Left ventricle myocardium inferior (tissue), 1 donor: ENCODE measurements around the gene GPR87. TPM values are rescaled to one million over a fixed set of nuclear protein-coding genes. Genes with fewer than 3 reads are reported as not detected.
A peak's percentile ranks its signal among the peaks of the same experiment; 100 is the strongest.

Experiments used
- DNase-seq: peaks from one replicate; pipeline ENCODE4 v3.0.0-alpha.2; 2020
- H3K27ac ChIP-seq: fragments of 200-600 bp; replicated peaks from 2 replicates; pipeline ENCODE4 v1.8.0; 2021
- H3K27me3 ChIP-seq: fragments of 200-600 bp; 2 replicates; pipeline ENCODE4 v1.8.0; 2021; ENCODE audit warnings: low read depth
- H3K36me3 ChIP-seq: fragments of 200-600 bp; 2 replicates; pipeline ENCODE4 v1.8.0; 2021
- H3K4me1 ChIP-seq: fragments of 200-600 bp; 2 replicates; pipeline ENCODE4 v1.8.0; 2021
- H3K4me3 ChIP-seq: fragments of 200-600 bp; 2 replicates; pipeline ENCODE4 v1.8.0; 2021; ENCODE audit warnings: mild to moderate bottlenecking, moderate library complexity
- H3K9me3 ChIP-seq: fragments of 200-600 bp; replicated peaks from 2 replicates; pipeline ENCODE4 v1.8.0; 2021
- CTCF ChIP-seq: fragments of 200-600 bp; IDR thresholded peaks from 2 replicates; pipeline ENCODE4 v1.8.0; 2021; ENCODE audit warnings: antibody characterized with exemption, mild to moderate bottlenecking, borderline replicate concordance
- intact Hi-C: fragments of 100-400 bp; cut with micrococcal nuclease; formaldehyde crosslinking; loops from one replicate; pipeline ENCODE4 v1.11.0; 2022
- total RNA-seq: library from RNA; stranded (reverse); fragmentation: NEBNext Ultra II Directional; extraction: Animal tissue kit (Norgen Biotek cat#: 25700); gene quantifications from one replicate; pipeline ENCODE4 v1.2.1, GENCODE V29; 2021
- donor health status: DM: no; HTN: yes; CAD: no; lungs with severe emphysema.

The GPR87 gene
- total RNA-seq, 1 donor from 2014 or later, result not detected

GRCh38 chr3:151265866-151266265 lies 50.8 kb downstream of the GPR87 start:
- H3K4me1 ChIP-seq, result peaks cover 3% of the 10 kb centered on the region
- H3K4me3 ChIP-seq, result no peak overlapping the region
- DNase-seq, result no peak
- no peak for TF ChIP-seq CTCF
- H3K36me3 ChIP-seq, result no peaks in the 10 kb centered on the region
- no peaks in the 10 kb centered on the region for H3K9me3 ChIP-seq
- no peaks in the 10 kb centered on the region for H3K27me3 ChIP-seq
- intact Hi-C loops, result no loop called here
- peak overlapping the region; percentile 37 for H3K27ac ChIP-seq

GRCh38 chr3:151265166-151265565 lies 51.5 kb downstream of the GPR87 start:
- no peak for TF ChIP-seq CTCF
- H3K27ac ChIP-seq, result peak overlapping the region; percentile 37

GRCh38 chr3:151264605-151265004 lies 52.0 kb downstream of the GPR87 start:
- Histone ChIP-seq H3K36me3 (no peaks in the 10 kb centered on the region), H3K9me3 (no peaks in the 10 kb centered on the region), H3K27ac (peak overlapping the region; percentile 15), H3K4me1 (peaks cover 3% of the 10 kb centered on the region), H3K27me3 (no peaks in the 10 kb centered on the region), H3K4me3 (no peak overlapping the region)
- no peak for DNase-seq
- TF ChIP-seq CTCF, result no peak
- intact Hi-C loops, result no loop called here

More at GRCh38 chr3:151265166-151265565, 51.5 kb downstream of the GPR87 start:
- no peaks in the 10 kb centered on the region for H3K27me3 ChIP-seq
- no peak overlapping the region for H3K4me3 ChIP-seq
- no peaks in the 10 kb centered on the region for H3K36me3 ChIP-seq
- intact Hi-C loops, result no loop called here
- DNase-seq, result no peak
- peaks cover 3% of the 10 kb centered on the region for H3K4me1 ChIP-seq
- no peaks in the 10 kb centered on the region for H3K9me3 ChIP-seq

- DNase-seq, result no peak
- no peaks in the 10 kb centered on the region for H3K9me3 ChIP-seq
- no peak for TF ChIP-seq CTCF
- no peak overlapping the region for H3K4me3 ChIP-seq
- no peaks in the 10 kb centered on the region for H3K27me3 ChIP-seq
- intact Hi-C loops, result no loop called here
- H3K36me3 ChIP-seq, result no peaks in the 10 kb centered on the region
- H3K4me1 ChIP-seq, result peaks cover 3% of the 10 kb centered on the region
- no peak overlapping the region for H3K27ac ChIP-seq
Observed at GRCh38 chr3:151262871-151263525, 53.6 kb downstream of the GPR87 start.

- TF ChIP-seq CTCF, result no peak
- intact Hi-C loops, result no loop called here
- Histone ChIP-seq H3K27ac (peak overlapping the region; percentile 61), H3K4me3 (no peak overlapping the region), H3K4me1 (peaks cover 3% of the 10 kb centered on the region), H3K9me3 (no peaks in the 10 kb centered on the region), H3K27me3 (no peaks in the 10 kb centered on the region), H3K36me3 (no peaks in the 10 kb centered on the region)
- no peak for DNase-seq
Observed at GRCh38 chr3:151259664-151260063, 57.0 kb downstream of the GPR87 start.
